H1 (cell line): ENCODE data around the gene CCDC73.

Experiments
- GABPA ChIP-seq: IDR thresholded peaks from 2 replicates; pipeline ENCODE4 v1.6.1; 2011; ENCODE audit warnings: mild to moderate bottlenecking, low read length, moderate library complexity, borderline replicate concordance; ENCODE audit not compliant: insufficient read depth
- KDM5A ChIP-seq: fragments of 200-600 bp; IDR thresholded peaks from 2 replicates; pipeline ENCODE4 v1.7.1; 2012; ENCODE audit warnings: mild to moderate bottlenecking, low read length, inconsistent platforms, mixed read lengths
- POLR2AphosphoS5 ChIP-seq: IDR thresholded peaks from 2 replicates; pipeline ENCODE4 v1.6.1; 2011; ENCODE audit warnings: low read depth, low read length
- TF ChIP-seq, protein P1 (sequence below), 3 experiments: IDR thresholded peaks; 1 replicate in 2 of 3; 2 replicates in 1 of 3; pipeline versions ENCODE4 v1.5.1 to v1.6.1; 2011; ENCODE audit warnings: low read length in 3 of 3, mild to moderate bottlenecking in 3 of 3, inconsistent platforms in 2 of 3, low read depth in 1 of 3, moderate library complexity in 1 of 3; ENCODE audit not compliant: insufficient read depth in 1 of 3; ENCODE audit errors: control extremely low read depth in 1 of 3

DNA sequence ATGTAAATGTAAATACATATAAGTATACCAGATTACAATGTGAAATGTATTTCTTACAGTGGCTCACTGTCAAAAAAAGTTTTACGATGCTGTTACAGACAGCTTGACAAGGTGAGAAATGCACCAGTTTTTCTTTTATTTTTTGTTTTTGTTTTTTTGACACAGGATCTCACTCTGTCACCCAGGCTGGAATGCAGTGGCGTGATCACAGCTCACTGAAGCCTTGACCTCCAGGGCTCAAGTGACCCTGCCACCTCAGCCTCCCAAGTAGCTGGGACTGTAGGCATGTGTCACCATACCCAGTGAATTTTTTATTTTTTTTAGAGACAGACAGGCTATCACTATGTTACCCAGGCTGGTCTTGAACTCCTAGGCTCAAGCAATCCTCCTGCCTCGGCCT is 9.2 kb downstream of the CCDC73 start:
- TF ChIP-seq GABPA (no peak), POLR2AphosphoS5 (no peak), KDM5A (no peak)
- TF ChIP-seq, protein P1, sequence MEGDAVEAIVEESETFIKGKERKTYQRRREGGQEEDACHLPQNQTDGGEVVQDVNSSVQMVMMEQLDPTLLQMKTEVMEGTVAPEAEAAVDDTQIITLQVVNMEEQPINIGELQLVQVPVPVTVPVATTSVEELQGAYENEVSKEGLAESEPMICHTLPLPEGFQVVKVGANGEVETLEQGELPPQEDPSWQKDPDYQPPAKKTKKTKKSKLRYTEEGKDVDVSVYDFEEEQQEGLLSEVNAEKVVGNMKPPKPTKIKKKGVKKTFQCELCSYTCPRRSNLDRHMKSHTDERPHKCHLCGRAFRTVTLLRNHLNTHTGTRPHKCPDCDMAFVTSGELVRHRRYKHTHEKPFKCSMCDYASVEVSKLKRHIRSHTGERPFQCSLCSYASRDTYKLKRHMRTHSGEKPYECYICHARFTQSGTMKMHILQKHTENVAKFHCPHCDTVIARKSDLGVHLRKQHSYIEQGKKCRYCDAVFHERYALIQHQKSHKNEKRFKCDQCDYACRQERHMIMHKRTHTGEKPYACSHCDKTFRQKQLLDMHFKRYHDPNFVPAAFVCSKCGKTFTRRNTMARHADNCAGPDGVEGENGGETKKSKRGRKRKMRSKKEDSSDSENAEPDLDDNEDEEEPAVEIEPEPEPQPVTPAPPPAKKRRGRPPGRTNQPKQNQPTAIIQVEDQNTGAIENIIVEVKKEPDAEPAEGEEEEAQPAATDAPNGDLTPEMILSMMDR (IDR thresholded peaks at IDR 0.05; ENCODE audit: control extremely low read depth in 1 of 3, insufficient read depth in 1 of 3, low read depth in 1 of 3, low read length in 3 of 3) = no peak
